ENCODE measurements around the gene PEX14. TPM values are rescaled to one million over a fixed set of nuclear protein-coding genes. Genes with fewer than 3 reads are reported as not detected.
"Not testable (repeated sequence)": the region's sequence is repeated elsewhere in the genome, so short reads cannot be mapped to it uniquely, and the experiment has no call there.

PEX14 gene
- total and polyA plus RNA-seq, 2 experiments from 2014 or later, result 10.0 to 20.9 TPM

DNA sequence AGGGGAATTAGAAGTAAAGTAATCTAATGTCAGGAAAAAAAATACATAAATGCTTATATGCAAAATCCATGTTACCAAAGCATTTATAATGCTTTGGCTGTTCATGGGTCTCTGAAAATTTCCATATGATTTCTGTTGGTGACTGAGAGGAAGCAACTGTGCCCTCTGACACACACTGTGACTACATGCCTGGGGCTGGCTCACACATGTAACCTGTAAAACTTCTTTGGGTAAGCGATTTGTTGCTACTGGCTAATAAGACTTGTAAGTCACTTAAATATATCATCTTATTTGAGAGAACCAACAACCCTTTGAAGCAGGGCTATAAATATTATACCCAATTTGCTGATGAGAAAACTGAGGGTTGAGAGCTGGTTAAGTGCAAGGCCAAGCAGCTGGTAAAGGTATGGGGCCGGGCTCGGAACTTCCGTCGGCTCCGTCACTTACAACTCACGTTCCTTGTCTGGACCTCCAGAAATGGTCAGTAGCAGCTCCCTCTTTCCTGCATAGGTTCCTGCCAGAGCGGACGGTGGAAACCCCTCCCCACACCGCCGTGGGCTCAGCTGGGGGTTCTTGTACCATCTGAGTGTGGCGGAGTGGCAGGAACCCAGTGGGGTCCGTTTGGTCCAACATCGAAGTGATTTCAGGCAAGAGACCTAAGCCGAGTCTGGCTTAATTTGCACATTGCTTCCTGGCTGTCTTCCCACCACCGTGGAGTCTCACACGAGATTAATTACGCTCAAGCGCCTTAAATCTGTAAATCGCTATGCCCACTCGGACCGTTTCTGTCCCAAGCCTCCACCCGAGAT, 3.1 kb upstream of the PEX14 start:
- no peaks in the 10 kb centered on the region for H3K9me3 ChIP-seq (ENCODE audit: low read depth)
- H3K79me2 ChIP-seq, result peaks cover 36% of the 10 kb centered on the region
- no peaks in the 10 kb centered on the region for H3K36me3 ChIP-seq (replicated peaks; ENCODE audit: insufficient read depth, low read depth)
- H3K27me3 ChIP-seq, result no peaks in the 10 kb centered on the region
- TF ChIP-seq EZH2 (IDR thresholded peaks at IDR 0.05; ENCODE audit: borderline replicate concordance) (no peak), EZH2phosphoT487 (IDR thresholded peaks at IDR 0.05; ENCODE audit: low read depth, severe bottlenecking, unreplicated experiment) (no peak), CTCF (IDR thresholded peaks at IDR 0.05; ENCODE audit: poor library complexity) (no peak)
- H3K4me1 ChIP-seq (ENCODE audit: insufficient read depth), result peaks cover 15% of the 10 kb centered on the region
- DNase-seq (ENCODE audit: low spot score), result no peak
- peak overlapping the region; percentile 91 for H3K4me2 ChIP-seq
- H4K20me1 ChIP-seq (ENCODE audit: insufficient read depth, poor library complexity, severe bottlenecking), result no peaks in the 10 kb centered on the region
- no peaks in the 10 kb centered on the region for H3K9me2 ChIP-seq (replicated peaks; ENCODE audit: insufficient read depth)
- peak overlapping the region; percentile 70 for H3K4me3 ChIP-seq
- H2AFZ ChIP-seq, result peak overlapping the region; percentile 85
- H3K27ac ChIP-seq, result peak overlapping the region; percentile 65
- WGBS (ENCODE audit: low lambda C conversion rate, missing lambda C conversion rate), result 6% methylated on average over 21 of the region's 23 CpGs

- no peaks in the 10 kb centered on the region for H4K20me1 ChIP-seq (ENCODE audit: insufficient read depth, poor library complexity, severe bottlenecking)
- peaks cover 15% of the 10 kb centered on the region for H3K4me1 ChIP-seq (ENCODE audit: insufficient read depth)
- peak within 1 kb of the TSS; percentile 85 for H2AFZ ChIP-seq
- H3K9me3 ChIP-seq (ENCODE audit: low read depth), result no peaks in the 10 kb centered on the region
- peak within 1 kb of the TSS; percentile 70 for H3K4me3 ChIP-seq
- no peaks in the 10 kb centered on the region for H3K27me3 ChIP-seq
- H3K79me2 ChIP-seq, result peaks cover 45% of the 10 kb centered on the region
- no peaks in the 10 kb centered on the region for H3K9me2 ChIP-seq (replicated peaks; ENCODE audit: insufficient read depth)
- 4% methylated on average over 59 of the region's 59 CpGs for WGBS (ENCODE audit: low lambda C conversion rate, missing lambda C conversion rate)
- TF ChIP-seq CTCF (IDR thresholded peaks at IDR 0.05; ENCODE audit: poor library complexity) (no peak), EZH2 (IDR thresholded peaks at IDR 0.05; ENCODE audit: borderline replicate concordance) (no peak), EZH2phosphoT487 (IDR thresholded peaks at IDR 0.05; ENCODE audit: low read depth, severe bottlenecking, unreplicated experiment) (no peak)
- DNase-seq (ENCODE audit: low spot score), result peak; percentile 96
- no peaks in the 10 kb centered on the region for H3K36me3 ChIP-seq (replicated peaks; ENCODE audit: insufficient read depth, low read depth)
- H3K4me2 ChIP-seq, result peak within 1 kb of the TSS; percentile 91
- H3K27ac ChIP-seq, result peak within 1 kb of the TSS; percentile 65
These were observed 2.3 kb upstream of the PEX14 start, which contains the start of gene DFFA for GRCh38 chr1:10472220-10473144. TSS of gene DFFA (minus strand) at chr1:10472529. CDS start at chr1:10472458, 71 bp downstream.

- no peaks in the 10 kb centered on the region for H3K9me2 ChIP-seq (replicated peaks; ENCODE audit: insufficient read depth)
- H3K27ac ChIP-seq, result no peak overlapping the region
- TF ChIP-seq CTCF (IDR thresholded peaks at IDR 0.05; ENCODE audit: poor library complexity), result no peak
- no peak for TF ChIP-seq EZH2phosphoT487 (IDR thresholded peaks at IDR 0.05; ENCODE audit: low read depth, severe bottlenecking, unreplicated experiment)
- no peak for TF ChIP-seq EZH2 (IDR thresholded peaks at IDR 0.05; ENCODE audit: borderline replicate concordance)
- H4K20me1 ChIP-seq (ENCODE audit: insufficient read depth, poor library complexity, severe bottlenecking), result no peaks in the 10 kb centered on the region
- 93% methylated on average over 23 of the region's 23 CpGs for whole genome bisulfite sequencing (ENCODE audit: low lambda C conversion rate, missing lambda C conversion rate)
- no peaks in the 10 kb centered on the region for H3K27me3 ChIP-seq
- H3K4me2 ChIP-seq, result peak overlapping the region; percentile 71
- H3K4me1 ChIP-seq (ENCODE audit: insufficient read depth), result peaks cover 15% of the 10 kb centered on the region
- no peaks in the 10 kb centered on the region for H3K36me3 ChIP-seq (replicated peaks; ENCODE audit: insufficient read depth, low read depth)
- no peak overlapping the region for H3K4me3 ChIP-seq
- H2AFZ ChIP-seq, result peak overlapping the region; percentile 75
- no peaks in the 10 kb centered on the region for H3K9me3 ChIP-seq (ENCODE audit: low read depth)
- no peak for DNase-seq (ENCODE audit: low spot score)
- H3K79me2 ChIP-seq, result peaks cover 53% of the 10 kb centered on the region
These were observed 1.5 kb upstream of the PEX14 start for GRCh38 chr1:10473145-10473765.

- H4K20me1 ChIP-seq (ENCODE audit: insufficient read depth, poor library complexity, severe bottlenecking); DNase-seq (ENCODE audit: low spot score); H3K4me3 ChIP-seq; H3K27me3 ChIP-seq; H3K27ac ChIP-seq; H3K36me3 ChIP-seq (replicated peaks; ENCODE audit: insufficient read depth, low read depth); H3K9me2 ChIP-seq (replicated peaks; ENCODE audit: insufficient read depth); H3K9me3 ChIP-seq (ENCODE audit: low read depth): not testable (repeated sequence)
- peak overlapping the region; percentile 92 for H2AFZ ChIP-seq
- peaks cover 63% of the 10 kb centered on the region for H3K79me2 ChIP-seq
- peaks cover 15% of the 10 kb centered on the region for H3K4me1 ChIP-seq (ENCODE audit: insufficient read depth)
- WGBS (ENCODE audit: low lambda C conversion rate, missing lambda C conversion rate), result 94% methylated on average over 10 of the region's 10 CpGs
- H3K4me2 ChIP-seq, result peak overlapping the region; percentile 75
These were observed 489 bp upstream of the PEX14 start for GRCh38 chr1:10474309-10474612.

Data from hepatocyte (in vitro differentiated cells).